HG02588 (cell line): ENCODE measurements around the gene EIPR1.
"Not testable (repeated sequence)": the region's sequence is repeated elsewhere in the genome, so short reads cannot be mapped to it uniquely, and the experiment has no call there.

Source experiments
- ATAC-seq: cut with Tn5 transposase; IDR thresholded peaks from one replicate; pipeline ENCODE4 v1.9.1; 2021; ENCODE audit warnings: mild to moderate bottlenecking, moderate library complexity; ENCODE audit not compliant: unreplicated experiment

The EIPR1 gene

GRCh38 chr2:3182848-3183247 is 194.8 kb downstream of the EIPR1 start:
- no peak for ATAC-seq

- no peak for ATAC-seq
Measured at GRCh38 chr2:3181416-3182010, 196.1 kb downstream of the EIPR1 start.

GRCh38 chr2:3180909-3181221 is 196.8 kb downstream of the EIPR1 start:
- ATAC-seq, result not testable (repeated sequence)

- ATAC-seq, result no peak
Measured at GRCh38 chr2:3180082-3180908, 197.3 kb downstream of the EIPR1 start.

- no peak for ATAC-seq
Measured at GRCh38 chr2:3179626-3180025, 198.0 kb downstream of the EIPR1 start.

- no peak for ATAC-seq
Measured at GRCh38 chr2:3179208-3179607, 198.4 kb downstream of the EIPR1 start.

- no peak for ATAC-seq
Measured at GRCh38 chr2:3178578-3179031, 199.0 kb downstream of the EIPR1 start.

- no peak for ATAC-seq
Measured at GRCh38 chr2:3177891-3178577, 199.6 kb downstream of the EIPR1 start.

- no peak for ATAC-seq
Measured at GRCh38 chr2:3176869-3177255, 200.8 kb downstream of the EIPR1 start.

GRCh38 chr2:3176071-3176868 is 201.3 kb downstream of the EIPR1 start:
- ATAC-seq, result no peak

- no peak for ATAC-seq
Measured at GRCh38 chr2:3175568-3175955, 202.1 kb downstream of the EIPR1 start.

- no peak for ATAC-seq
Measured at GRCh38 chr2:3174626-3175567, 202.7 kb downstream of the EIPR1 start.

- no peak for ATAC-seq
Measured at GRCh38 chr2:3173031-3173430, 204.6 kb downstream of the EIPR1 start.

- no peak for ATAC-seq
Measured at GRCh38 chr2:3172265-3172935, 205.2 kb downstream of the EIPR1 start.

- no peak for ATAC-seq
Measured at GRCh38 chr2:3171564-3172264, 205.9 kb downstream of the EIPR1 start.

- no peak for ATAC-seq
Measured at GRCh38 chr2:3170792-3171455, 206.7 kb downstream of the EIPR1 start.

GRCh38 chr2:3169106-3169870 is 208.3 kb downstream of the EIPR1 start:
- ATAC-seq, result no peak
